ENCODE measurements around the gene RNF181.
A peak's percentile ranks its signal among the peaks of the same experiment; 100 is the strongest.
"Not testable (repeated sequence)": the region's sequence is repeated elsewhere in the genome, so short reads cannot be mapped to it uniquely, and the experiment has no call there.

RNF181 gene

GRCh38 chr2:85615413-85615728 is 19.8 kb downstream of the RNF181 start:
- no peak for DNase-seq

- not testable (repeated sequence) for DNase-seq
Measured at GRCh38 chr2:85617723-85618122, 22.2 kb downstream of the RNF181 start.

GRCh38 chr2:85619617-85620016 is 24.1 kb downstream of the RNF181 start:
- DNase-seq: no peak

- no peak for DNase-seq
Measured at GRCh38 chr2:85621338-85621737, 25.8 kb downstream of the RNF181 start.

- DNase-seq: no peak
Measured at GRCh38 chr2:85623991-85624390, 28.4 kb downstream of the RNF181 start.

GRCh38 chr2:85628658-85629057 is 33.1 kb downstream of the RNF181 start:
- DNase-seq: peak; percentile 25 to 41 (median 27)

- no peak for DNase-seq
Measured at GRCh38 chr2:85631316-85631715, 35.8 kb downstream of the RNF181 start.

- DNase-seq: peak in 2 of 3 donors; percentile 21 to 26
Measured at GRCh38 chr2:85635011-85635410, 39.5 kb downstream of the RNF181 start.

GRCh38 chr2:85635636-85636035 is 40.1 kb downstream of the RNF181 start:
- peak in 2 of 3 donors; percentile 33 to 58 for DNase-seq

GRCh38 chr2:85642725-85643124 is 47.2 kb downstream of the RNF181 start:
- no peak for DNase-seq

- DNase-seq: no peak
Measured at GRCh38 chr2:85644909-85645308, 49.4 kb downstream of the RNF181 start.

GRCh38 chr2:85646166-85646565 is 50.6 kb downstream of the RNF181 start:
- DNase-seq: no peak

Data from suppressor macrophage treated with lipopolysaccharide for 1 hour (primary cell).